ENCODE data around the gene ALPL.
"Not testable (repeated sequence)": the region's sequence is repeated elsewhere in the genome, so short reads cannot be mapped to it uniquely, and the experiment has no call there.

Gene ALPL

DNA sequence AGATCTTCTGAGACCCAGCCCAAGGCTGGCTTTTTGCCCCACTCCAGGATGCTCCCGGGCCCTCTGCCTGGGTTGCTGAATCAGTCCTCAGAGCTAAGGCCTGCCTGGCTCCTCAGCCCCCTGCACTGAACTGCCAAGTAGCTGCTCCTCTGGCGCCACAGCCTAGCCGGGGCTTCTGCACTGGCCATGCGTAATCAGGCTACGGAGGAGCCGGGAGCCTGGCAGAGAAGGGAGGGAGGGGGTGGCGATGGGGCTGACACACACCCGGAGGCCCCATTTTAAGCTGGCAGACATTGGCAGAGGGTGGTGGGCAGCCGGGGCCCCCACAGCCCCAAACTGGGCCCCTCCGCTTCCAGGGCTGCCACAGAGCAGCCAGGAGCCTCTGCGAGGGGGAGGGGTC lies 38.7 kb downstream of the ALPL start:
- TF ChIP-seq POLR2A (IDR thresholded peaks at IDR 0.05; ENCODE audit: low read depth, low read length), result no peak
- FAIRE-seq (no peak), DNase-seq (ENCODE audit: insufficient read length, low spot score) (no peak)

DNA sequence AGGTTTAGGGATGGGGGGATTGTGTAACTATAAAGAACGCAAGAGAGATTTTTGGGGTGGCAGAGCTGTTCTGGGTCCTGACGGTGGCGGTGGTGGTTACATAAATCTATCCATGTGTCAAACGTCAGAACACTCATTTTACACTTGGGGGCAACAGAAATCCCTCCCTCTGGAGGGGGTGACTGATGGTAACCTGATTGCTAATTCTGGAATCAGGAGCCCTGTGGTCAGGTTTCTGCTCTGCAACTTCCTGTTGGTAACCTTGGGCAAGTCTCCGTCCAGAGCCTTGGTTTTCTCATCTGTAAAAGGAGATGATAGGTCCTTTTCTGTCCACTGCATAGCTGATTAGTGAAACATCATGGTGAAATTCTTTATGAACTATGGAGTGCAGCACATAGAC lies 40.9 kb downstream of the ALPL start:
- FAIRE-seq (no peak), DNase-seq (ENCODE audit: insufficient read length, low spot score) (no peak)
- no peak for TF ChIP-seq POLR2A (IDR thresholded peaks at IDR 0.05; ENCODE audit: low read depth, low read length)

DNA sequence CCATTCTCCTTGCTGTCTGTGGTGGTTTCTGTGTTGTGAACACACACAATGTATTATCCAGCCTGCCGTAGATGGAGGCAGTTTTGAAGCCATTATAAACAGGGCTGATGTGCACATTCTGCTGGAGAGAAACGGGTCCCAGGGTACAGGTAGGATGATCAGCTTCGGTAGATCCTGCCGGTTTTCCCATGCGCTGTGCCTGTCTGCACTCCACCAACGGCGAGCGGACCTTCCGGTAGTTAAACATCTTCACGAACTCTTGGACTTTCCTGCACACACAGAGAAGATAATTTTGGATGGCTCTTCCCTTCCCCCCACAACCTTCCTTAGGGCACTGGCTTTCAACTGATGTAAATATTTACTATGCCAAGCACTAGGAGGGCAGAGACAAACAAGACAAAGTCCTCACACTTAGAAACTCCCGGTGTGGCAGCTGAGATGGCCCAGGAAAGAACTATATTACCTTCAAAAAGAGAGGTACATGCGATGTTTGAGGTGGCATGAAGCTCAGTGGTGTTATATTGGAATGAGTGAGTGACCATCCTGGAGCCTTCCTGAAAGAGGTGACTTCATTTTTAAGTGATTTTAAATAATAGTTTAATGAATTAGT lies 41.7 kb downstream of the ALPL start:
- no peak for FAIRE-seq
- DNase-seq (ENCODE audit: insufficient read length, low spot score), result no peak
- no peak for TF ChIP-seq POLR2A (IDR thresholded peaks at IDR 0.05; ENCODE audit: low read depth, low read length)

DNA sequence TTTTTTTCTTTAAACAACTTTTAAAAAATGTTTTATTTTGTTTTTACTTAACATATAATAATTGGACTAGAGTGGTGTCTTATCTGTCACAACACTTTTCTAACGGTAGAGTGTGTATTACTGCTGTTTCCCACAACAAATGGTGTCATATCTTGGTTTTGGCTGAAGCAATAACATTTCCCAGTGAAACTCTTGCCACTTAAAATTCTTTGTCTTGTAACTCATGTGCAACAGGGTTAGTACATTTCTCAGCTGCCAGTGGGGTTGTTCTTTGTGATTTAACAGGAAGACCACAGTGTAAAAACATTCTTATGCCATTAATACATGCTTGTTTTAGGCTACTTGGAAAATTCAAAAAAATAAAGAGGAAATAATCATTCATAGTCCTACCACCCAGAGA lies 43.5 kb downstream of the ALPL start:
- DNase-seq (ENCODE audit: insufficient read length, low spot score) (peak; percentile 35), FAIRE-seq (no peak)
- TF ChIP-seq POLR2A (IDR thresholded peaks at IDR 0.05; ENCODE audit: low read depth, low read length), result no peak

DNA sequence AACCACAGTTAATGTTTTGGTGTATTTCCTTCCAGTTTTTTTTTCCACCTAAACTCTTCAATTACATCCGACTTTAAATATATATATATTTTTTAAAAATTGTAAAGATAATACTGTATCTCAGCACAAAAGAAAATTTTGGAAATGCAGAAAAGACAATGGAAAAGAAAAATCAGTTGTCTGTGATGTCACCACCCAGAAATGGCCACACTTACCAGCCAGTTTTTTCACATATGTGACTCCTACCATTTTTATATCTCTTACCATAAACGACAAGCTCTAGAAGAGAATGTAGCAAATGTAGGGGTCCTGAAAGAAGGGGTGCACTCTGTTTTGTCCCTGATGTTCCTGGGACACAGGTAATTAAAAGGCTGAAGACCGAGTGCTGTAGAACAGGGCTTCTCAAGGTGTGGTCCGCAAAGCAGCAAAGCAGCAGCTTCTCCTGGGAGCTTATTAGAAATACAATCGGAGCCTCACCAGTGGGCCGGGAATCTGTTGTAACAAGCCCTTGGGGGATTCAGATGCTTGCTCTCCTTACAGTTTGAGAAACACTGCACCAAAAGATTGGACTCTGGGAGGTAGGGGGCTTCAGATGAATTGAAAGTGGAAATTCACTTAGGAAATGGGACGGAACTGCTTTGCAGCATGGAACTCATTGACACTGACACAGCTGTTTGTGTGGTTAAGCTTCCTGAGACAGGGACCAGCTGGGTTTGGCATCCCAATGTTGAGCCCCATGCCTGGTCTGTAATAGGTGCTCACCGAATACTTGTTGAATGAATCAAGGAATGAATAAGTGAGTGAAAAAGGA lies 44.1 kb downstream of the ALPL start:
- FAIRE-seq, result peak; percentile 71
- peak; percentile 59 for DNase-seq (ENCODE audit: insufficient read length, low spot score)
- TF ChIP-seq POLR2A (IDR thresholded peaks at IDR 0.05; ENCODE audit: low read depth, low read length), result no peak

DNA sequence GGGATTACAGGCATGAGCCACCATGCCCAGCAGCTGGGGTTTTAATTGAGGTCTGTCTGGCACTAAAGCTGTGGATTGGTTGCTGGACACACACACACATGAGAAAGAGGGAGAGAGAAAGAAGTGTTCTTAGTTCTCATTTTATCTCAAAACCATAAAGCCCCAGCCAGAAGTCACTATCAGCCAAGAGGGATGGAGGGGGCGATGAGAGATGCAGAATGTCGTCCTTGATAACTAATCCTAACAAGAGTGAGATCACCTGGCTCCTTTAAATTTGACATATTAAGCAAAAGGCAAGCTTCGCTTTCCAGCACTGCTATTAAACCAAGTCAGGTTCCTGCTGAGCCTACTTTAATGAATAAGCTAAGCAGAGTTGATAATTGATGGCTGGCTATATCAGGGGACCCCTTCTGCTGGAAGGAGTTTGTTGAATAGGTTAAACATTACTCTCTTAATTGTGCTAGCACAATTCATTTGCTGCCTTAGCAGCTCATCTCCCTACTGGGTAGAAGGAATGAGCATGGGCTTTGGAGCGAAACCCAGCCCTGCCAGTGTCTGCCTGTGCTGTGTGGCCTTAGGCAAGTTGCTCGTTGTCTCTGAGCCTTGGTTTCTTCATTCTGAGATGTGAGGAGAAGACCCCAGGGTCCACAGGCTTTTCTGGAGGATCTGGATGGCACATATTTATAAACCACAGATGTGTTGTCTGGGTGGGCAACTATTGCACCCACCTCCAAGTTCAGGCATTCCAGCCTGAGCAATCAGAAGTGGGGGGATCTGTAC lies 50.8 kb downstream of the ALPL start:
- no peak for DNase-seq (ENCODE audit: insufficient read length, low spot score)
- FAIRE-seq, result no peak

DNA sequence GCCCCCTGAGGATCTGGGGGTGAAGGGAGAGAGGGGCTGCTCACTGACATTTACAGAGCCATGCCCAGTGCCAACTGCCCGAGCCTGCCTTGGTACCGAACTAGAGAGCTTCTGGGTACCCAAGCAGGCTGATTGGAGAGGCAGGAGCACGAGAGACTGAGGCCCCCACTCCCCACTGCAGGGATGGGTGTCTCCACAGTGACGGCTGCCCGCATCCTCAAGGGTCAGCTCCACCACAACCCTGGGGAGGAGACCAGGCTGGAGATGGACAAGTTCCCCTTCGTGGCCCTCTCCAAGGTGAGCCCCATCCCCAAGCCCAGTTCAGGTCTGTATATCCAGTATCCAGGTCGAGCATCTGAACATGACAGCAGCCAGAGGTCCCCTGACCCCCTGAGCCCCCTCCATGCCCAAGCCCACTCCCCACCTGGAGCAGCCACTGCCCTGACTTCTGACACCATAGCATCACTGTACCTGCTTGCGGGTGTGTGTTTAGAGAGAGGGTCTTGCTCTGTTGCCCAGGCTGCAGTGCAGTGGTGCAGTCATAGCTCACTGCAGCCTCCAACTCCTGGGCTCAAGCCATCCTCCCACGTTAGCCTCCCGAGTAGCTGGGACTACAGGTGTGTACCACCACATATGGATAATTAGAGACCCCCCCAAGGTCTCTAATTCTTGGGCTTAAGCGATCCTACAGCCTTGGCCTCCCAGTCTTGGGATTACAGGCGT lies 51.9 kb downstream of the ALPL start:
- TF ChIP-seq POLR2A (IDR thresholded peaks at IDR 0.05; ENCODE audit: low read depth, low read length), result no peak
- FAIRE-seq, result no peak
- DNase-seq (ENCODE audit: insufficient read length, low spot score), result no peak

More for the DNA sequence above, 50.8 kb downstream of the ALPL start:
- TF ChIP-seq POLR2A (IDR thresholded peaks at IDR 0.05; ENCODE audit: low read depth, low read length), result no peak

DNA sequence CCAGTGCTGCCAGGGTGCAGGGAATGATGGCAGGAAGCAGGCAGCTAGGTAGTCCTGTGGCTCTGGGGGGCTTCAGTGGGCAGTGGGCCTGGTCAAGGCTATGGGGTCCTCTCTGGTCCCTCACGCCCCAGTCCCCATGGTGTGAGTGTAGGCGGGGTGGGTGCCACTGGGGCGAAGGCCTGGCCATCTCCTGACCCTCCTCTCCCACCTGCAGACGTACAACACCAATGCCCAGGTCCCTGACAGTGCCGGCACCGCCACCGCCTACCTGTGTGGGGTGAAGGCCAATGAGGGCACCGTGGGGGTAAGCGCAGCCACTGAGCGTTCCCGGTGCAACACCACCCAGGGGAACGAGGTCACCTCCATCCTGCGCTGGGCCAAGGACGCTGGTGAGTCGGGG lies 53.7 kb downstream of the ALPL start:
- no peak for TF ChIP-seq POLR2A (IDR thresholded peaks at IDR 0.05; ENCODE audit: low read depth, low read length)
- DNase-seq (ENCODE audit: insufficient read length, low spot score) (no peak), FAIRE-seq (no peak)

DNA sequence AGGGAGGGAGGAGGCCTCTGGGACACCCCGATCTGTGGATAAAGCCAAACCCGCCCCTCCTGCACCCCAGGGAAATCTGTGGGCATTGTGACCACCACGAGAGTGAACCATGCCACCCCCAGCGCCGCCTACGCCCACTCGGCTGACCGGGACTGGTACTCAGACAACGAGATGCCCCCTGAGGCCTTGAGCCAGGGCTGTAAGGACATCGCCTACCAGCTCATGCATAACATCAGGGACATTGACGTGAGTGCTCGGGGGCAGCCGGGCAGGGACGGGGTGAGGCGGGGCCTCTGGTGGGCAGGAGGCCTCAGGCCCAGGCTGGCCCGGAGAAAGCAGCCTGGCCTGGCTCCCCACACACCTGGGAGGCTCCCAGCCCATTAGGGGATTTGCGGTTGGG lies 54.7 kb downstream of the ALPL start:
- no peak for TF ChIP-seq POLR2A (IDR thresholded peaks at IDR 0.05; ENCODE audit: low read depth, low read length)
- FAIRE-seq (no peak), DNase-seq (ENCODE audit: insufficient read length, low spot score) (no peak)

DNA sequence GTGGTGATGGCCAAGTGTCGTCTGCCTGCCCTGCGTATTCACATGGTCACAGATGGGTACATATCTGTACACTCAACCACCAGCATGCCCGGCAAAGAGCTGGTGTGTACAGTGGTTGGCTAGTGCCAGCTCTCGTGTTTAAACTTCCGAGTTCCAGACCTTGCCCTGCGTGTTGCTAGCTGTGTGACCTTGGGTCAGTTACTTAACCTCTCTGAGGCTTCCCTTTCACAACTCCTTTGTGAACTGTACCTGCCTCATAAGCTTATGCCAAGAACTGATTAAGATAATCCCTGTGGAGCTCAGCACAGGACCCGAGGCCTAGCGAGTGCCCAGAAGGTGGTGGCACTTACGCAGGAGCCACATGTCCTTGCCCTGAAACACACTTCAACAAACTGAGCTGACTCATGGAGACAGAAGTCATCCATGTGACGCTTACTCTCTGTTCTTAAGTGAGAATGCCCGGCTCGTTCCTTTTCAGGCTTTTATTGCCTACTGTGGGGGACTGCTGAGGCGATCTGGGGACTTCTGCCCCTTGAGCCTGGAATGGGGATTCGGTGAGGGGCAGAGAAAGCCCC lies 55.4 kb downstream of the ALPL start:
- no peak for FAIRE-seq
- no peak for DNase-seq (ENCODE audit: insufficient read length, low spot score)
- no peak for TF ChIP-seq POLR2A (IDR thresholded peaks at IDR 0.05; ENCODE audit: low read depth, low read length)

DNA sequence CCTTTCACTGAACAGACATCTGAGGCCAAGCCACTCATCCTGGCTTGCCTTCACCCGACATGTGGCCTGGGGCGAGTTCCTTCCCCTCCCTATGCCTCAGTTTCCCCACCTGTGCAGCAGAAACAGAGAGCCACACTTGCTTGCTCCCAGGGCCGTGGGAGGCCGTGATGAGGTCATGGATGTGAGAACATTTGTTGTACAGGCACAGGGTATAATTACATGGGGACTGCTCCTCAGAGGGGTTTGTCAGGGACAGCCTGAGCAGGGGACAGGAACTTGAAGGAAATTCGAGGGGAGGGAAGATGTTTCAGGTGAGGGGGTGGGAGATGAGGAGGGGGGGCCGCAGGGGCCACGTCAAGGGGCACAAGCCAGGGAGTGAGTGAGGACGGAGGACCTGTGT lies 56.1 kb downstream of the ALPL start:
- FAIRE-seq (no peak), DNase-seq (ENCODE audit: insufficient read length, low spot score) (no peak)
- TF ChIP-seq POLR2A (IDR thresholded peaks at IDR 0.05; ENCODE audit: low read depth, low read length), result no peak

DNA sequence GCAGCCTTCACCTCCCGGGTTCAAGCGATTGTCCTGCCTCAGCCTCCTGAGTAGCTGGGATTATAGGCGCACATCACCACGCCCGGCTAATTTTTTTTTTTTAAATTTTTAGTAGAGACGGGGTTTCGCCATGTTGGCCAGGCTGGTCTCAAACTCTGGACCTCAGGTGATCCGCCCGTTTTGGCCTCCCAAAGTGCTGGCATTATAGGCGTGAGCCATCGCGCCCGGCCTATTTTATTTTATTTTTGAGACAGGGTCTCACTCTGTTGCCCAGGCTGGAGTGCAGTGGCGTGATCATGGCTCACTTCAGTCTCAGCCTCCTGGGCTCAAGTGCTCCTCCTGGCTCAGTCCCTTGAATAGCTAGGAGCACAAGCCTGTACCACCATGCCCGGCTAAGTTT lies 57.1 kb downstream of the ALPL start:
- FAIRE-seq; DNase-seq (ENCODE audit: insufficient read length, low spot score): not testable (repeated sequence)

DNA sequence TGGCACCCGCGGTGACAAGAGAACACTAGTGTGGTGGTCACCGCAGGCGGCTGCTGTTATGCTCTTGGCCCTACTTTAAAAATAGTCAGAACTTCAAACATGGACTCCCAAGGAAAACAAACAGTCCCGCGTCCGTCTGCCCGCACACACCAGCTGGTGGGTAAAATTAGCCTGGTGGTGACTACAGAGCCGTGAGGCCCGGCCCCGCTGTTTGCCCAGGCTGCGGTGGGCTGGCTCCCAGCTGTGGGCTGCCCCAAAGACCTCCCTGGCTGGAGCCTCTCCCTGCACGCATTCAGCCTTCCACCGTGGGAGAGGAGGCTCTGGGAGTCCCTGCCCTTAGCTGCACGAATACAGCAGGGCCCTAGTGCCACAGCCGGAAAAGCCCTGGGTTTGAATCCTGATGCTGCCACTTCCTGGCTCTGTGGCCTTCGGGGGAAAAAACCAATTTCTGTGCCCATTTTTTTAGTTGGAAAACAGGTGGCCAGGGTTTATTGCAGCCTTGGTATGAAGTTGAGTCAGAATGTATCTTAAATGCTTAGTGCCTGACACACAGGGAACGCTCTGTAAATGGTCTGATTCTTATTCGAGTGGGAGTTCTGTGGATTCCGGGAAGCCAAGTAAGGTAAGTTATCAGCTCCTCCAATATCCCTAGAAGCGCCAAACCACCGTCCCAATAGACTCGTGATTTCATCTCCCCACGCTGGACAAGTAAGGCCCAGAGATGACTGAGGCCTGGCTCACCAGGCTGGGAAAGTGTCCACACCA lies 58.2 kb downstream of the ALPL start:
- FAIRE-seq (no peak), DNase-seq (ENCODE audit: insufficient read length, low spot score) (no peak)
- no peak for TF ChIP-seq POLR2A (IDR thresholded peaks at IDR 0.05; ENCODE audit: low read depth, low read length)

All from H54 (cell line).